SK-N-SH treated with all-trans-retinoic acid at 6 μM for 48 hours (cell line): ENCODE measurements around the gene SLC37A4.

Experiments
- ARNTL ChIP-seq: fragments of 450-650 bp; formaldehyde crosslinking; IDR thresholded peaks from 2 replicates; pipeline ENCODE4 v1.5.0; 2020; ENCODE audit warnings: low read depth, mild to moderate bottlenecking, moderate library complexity, borderline replicate concordance
- BACH2 ChIP-seq: fragments of 250-450 bp; sonication (Bioruptor Pico); IDR thresholded peaks from 2 replicates; pipeline ENCODE4 v1.9.0; 2021; ENCODE audit warnings: mild to moderate bottlenecking, borderline replicate concordance
- ESRRG ChIP-seq: fragments of 250-450 bp; sonication (Bioruptor Pico); IDR thresholded peaks from 2 replicates; pipeline ENCODE4 v1.6.1; 2021; ENCODE audit warnings: mild to moderate bottlenecking
- TCF4 ChIP-seq: fragments of 250-450 bp; sonication (Bioruptor Pico); IDR thresholded peaks from 2 replicates; pipeline ENCODE4 v1.8.0; 2021; ENCODE audit warnings: mild to moderate bottlenecking, moderate library complexity, borderline replicate concordance
- ZNF70 ChIP-seq: fragments of 450-650 bp; formaldehyde crosslinking; IDR thresholded peaks from 2 replicates; pipeline ENCODE4 v1.5.0; 2020; ENCODE audit warnings: mild to moderate bottlenecking, moderate library complexity
- TF ChIP-seq, protein P1 (sequence below): fragments of 250-450 bp; sonication (Bioruptor Pico); IDR thresholded peaks from 2 replicates; pipeline ENCODE4 v1.5.1; 2020; ENCODE audit warnings: low read depth, mild to moderate bottlenecking, moderate library complexity
- TF ChIP-seq, protein P2 (sequence below): fragments of 250-450 bp; sonication (Bioruptor Pico); IDR thresholded peaks from 2 replicates; pipeline ENCODE4 v1.5.0; 2020; ENCODE audit warnings: mild to moderate bottlenecking, moderate library complexity

DNA sequence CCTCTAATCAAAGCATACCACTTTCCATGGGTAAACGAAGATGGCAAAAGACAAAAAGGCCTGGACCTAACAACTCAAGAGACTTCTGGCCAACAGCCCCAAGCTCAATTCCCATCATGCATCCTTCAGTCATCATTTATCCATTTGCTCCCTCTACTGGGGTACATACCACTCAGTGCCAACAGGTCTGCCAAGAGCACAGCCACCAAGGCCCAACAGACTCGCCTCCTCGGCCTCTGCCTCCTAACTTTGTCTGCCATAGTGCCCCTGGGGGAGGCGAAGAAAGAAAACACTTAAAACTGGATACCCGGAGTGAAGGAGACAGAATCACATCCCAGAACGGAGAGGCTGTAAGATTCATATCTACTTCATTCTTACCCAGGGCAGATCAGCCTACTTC lies 25.2 kb upstream of the SLC37A4 start:
- no peak for TF ChIP-seq ESRRG (CRISPR knock-in tag)
- TF ChIP-seq, protein P1, sequence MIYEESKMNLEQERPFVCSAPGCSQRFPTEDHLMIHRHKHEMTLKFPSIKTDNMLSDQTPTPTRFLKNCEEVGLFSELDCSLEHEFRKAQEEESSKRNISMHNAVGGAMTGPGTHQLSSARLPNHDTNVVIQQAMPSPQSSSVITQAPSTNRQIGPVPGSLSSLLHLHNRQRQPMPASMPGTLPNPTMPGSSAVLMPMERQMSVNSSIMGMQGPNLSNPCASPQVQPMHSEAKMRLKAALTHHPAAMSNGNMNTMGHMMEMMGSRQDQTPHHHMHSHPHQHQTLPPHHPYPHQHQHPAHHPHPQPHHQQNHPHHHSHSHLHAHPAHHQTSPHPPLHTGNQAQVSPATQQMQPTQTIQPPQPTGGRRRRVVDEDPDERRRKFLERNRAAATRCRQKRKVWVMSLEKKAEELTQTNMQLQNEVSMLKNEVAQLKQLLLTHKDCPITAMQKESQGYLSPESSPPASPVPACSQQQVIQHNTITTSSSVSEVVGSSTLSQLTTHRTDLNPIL = no peak
- TF ChIP-seq ARNTL (CRISPR knock-in tag) = no peak
- no peak for TF ChIP-seq TCF4 (CRISPR knock-in tag)
- no peak for TF ChIP-seq BACH2
- TF ChIP-seq, protein P2, sequence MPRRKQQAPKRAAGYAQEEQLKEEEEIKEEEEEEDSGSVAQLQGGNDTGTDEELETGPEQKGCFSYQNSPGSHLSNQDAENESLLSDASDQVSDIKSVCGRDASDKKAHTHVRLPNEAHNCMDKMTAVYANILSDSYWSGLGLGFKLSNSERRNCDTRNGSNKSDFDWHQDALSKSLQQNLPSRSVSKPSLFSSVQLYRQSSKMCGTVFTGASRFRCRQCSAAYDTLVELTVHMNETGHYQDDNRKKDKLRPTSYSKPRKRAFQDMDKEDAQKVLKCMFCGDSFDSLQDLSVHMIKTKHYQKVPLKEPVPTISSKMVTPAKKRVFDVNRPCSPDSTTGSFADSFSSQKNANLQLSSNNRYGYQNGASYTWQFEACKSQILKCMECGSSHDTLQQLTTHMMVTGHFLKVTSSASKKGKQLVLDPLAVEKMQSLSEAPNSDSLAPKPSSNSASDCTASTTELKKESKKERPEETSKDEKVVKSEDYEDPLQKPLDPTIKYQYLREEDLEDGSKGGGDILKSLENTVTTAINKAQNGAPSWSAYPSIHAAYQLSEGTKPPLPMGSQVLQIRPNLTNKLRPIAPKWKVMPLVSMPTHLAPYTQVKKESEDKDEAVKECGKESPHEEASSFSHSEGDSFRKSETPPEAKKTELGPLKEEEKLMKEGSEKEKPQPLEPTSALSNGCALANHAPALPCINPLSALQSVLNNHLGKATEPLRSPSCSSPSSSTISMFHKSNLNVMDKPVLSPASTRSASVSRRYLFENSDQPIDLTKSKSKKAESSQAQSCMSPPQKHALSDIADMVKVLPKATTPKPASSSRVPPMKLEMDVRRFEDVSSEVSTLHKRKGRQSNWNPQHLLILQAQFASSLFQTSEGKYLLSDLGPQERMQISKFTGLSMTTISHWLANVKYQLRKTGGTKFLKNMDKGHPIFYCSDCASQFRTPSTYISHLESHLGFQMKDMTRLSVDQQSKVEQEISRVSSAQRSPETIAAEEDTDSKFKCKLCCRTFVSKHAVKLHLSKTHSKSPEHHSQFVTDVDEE (CRISPR knock-in tag) = no peak
- TF ChIP-seq ZNF70 (CRISPR knock-in tag) = no peak
